Measurements from ENCODE around the gene FAM53A. TPM values are rescaled to one million over a fixed set of nuclear protein-coding genes. Genes with fewer than 3 reads are reported as not detected.

The FAM53A gene
- total and polyA plus RNA-seq, 2 donors: 1.0 to 2.0 TPM

GRCh38 chr4:1656132-1656531, 28.0 kb downstream of the FAM53A start:
- WGBS: 97% methylated on average over 5 of the region's 5 CpGs
- Histone ChIP-seq H3K4me3 (ENCODE audit: low read length in 2 of 2) (no peak overlapping the region), H3K4me1 (ENCODE audit: control insufficient read depth in 2 of 2, insufficient read depth in 2 of 2, low read length in 2 of 2) (no peaks in the 10 kb centered on the region), H3K27ac (ENCODE audit: low read depth in 1 of 2, low read length in 1 of 2) (no peak overlapping the region), H3K36me3 (ENCODE audit: control insufficient read depth in 2 of 2, insufficient read depth in 2 of 2, low read length in 1 of 2) (no peaks in the 10 kb centered on the region), H3K9me3 (ENCODE audit: control insufficient read depth in 2 of 2, insufficient read depth in 1 of 2, low read length in 1 of 2) (peaks cover 0 to 1% of the 10 kb centered on the region in 2 donors), H3K27me3 (ENCODE audit: control insufficient read depth in 2 of 2, insufficient read depth in 1 of 2, low read length in 1 of 2) (no peaks in the 10 kb centered on the region)
- DNase-seq (ENCODE audit: low read depth in 6 of 9, low spot score in 9 of 9): no peak

- Histone ChIP-seq H3K9me3 (ENCODE audit: control insufficient read depth in 2 of 2, insufficient read depth in 1 of 2, low read length in 1 of 2) (peaks cover 0 to 1% of the 10 kb centered on the region in 2 donors), H3K36me3 (ENCODE audit: control insufficient read depth in 2 of 2, insufficient read depth in 2 of 2, low read length in 1 of 2) (no peaks in the 10 kb centered on the region), H3K4me1 (ENCODE audit: control insufficient read depth in 2 of 2, insufficient read depth in 2 of 2, low read length in 2 of 2) (no peaks in the 10 kb centered on the region), H3K27ac (ENCODE audit: low read depth in 1 of 2, low read length in 1 of 2) (no peak overlapping the region), H3K4me3 (ENCODE audit: low read length in 2 of 2) (no peak overlapping the region), H3K27me3 (ENCODE audit: control insufficient read depth in 2 of 2, insufficient read depth in 1 of 2, low read length in 1 of 2) (no peaks in the 10 kb centered on the region)
- 98% methylated on average over 18 of the region's 18 CpGs for WGBS
- no peak for DNase-seq (ENCODE audit: low read depth in 6 of 9, low spot score in 9 of 9)
Observed at GRCh38 chr4:1655676-1656075, 28.4 kb downstream of the FAM53A start.

- no peaks in the 10 kb centered on the region for H3K36me3 ChIP-seq (ENCODE audit: control insufficient read depth in 2 of 2, insufficient read depth in 2 of 2, low read length in 1 of 2)
- peaks cover 0 to 1% of the 10 kb centered on the region in 2 donors for H3K9me3 ChIP-seq (ENCODE audit: control insufficient read depth in 2 of 2, insufficient read depth in 1 of 2, low read length in 1 of 2)
- no peaks in the 10 kb centered on the region for H3K27me3 ChIP-seq (ENCODE audit: control insufficient read depth in 2 of 2, insufficient read depth in 1 of 2, low read length in 1 of 2)
- no peak for DNase-seq (ENCODE audit: low read depth in 6 of 9, low spot score in 9 of 9)
- H3K4me1 ChIP-seq (ENCODE audit: control insufficient read depth in 2 of 2, insufficient read depth in 2 of 2, low read length in 2 of 2): no peaks in the 10 kb centered on the region
- no peak overlapping the region for H3K4me3 ChIP-seq (ENCODE audit: low read length in 2 of 2)
- 97% methylated on average over 47 of the region's 47 CpGs for WGBS
- no peak overlapping the region for H3K27ac ChIP-seq (ENCODE audit: low read depth in 1 of 2, low read length in 1 of 2)
Observed at GRCh38 chr4:1655081-1655480, 29.0 kb downstream of the FAM53A start.

- Histone ChIP-seq H3K27ac (ENCODE audit: low read depth in 1 of 2, low read length in 1 of 2) (no peak overlapping the region), H3K36me3 (ENCODE audit: control insufficient read depth in 2 of 2, insufficient read depth in 2 of 2, low read length in 1 of 2) (no peaks in the 10 kb centered on the region), H3K4me1 (ENCODE audit: control insufficient read depth in 2 of 2, insufficient read depth in 2 of 2, low read length in 2 of 2) (no peaks in the 10 kb centered on the region), H3K9me3 (ENCODE audit: control insufficient read depth in 2 of 2, insufficient read depth in 1 of 2, low read length in 1 of 2) (peaks cover 0 to 1% of the 10 kb centered on the region in 2 donors), H3K4me3 (ENCODE audit: low read length in 2 of 2) (no peak overlapping the region), H3K27me3 (ENCODE audit: control insufficient read depth in 2 of 2, insufficient read depth in 1 of 2, low read length in 1 of 2) (no peaks in the 10 kb centered on the region)
- no peak for DNase-seq (ENCODE audit: low read depth in 6 of 9, low spot score in 9 of 9)
- WGBS: 97% methylated on average over 23 of the region's 23 CpGs
Observed at GRCh38 chr4:1654216-1654955, 29.7 kb downstream of the FAM53A start.

- Histone ChIP-seq H3K4me3 (ENCODE audit: low read length in 2 of 2) (no peak overlapping the region), H3K27me3 (ENCODE audit: control insufficient read depth in 2 of 2, insufficient read depth in 1 of 2, low read length in 1 of 2) (no peaks in the 10 kb centered on the region), H3K36me3 (ENCODE audit: control insufficient read depth in 2 of 2, insufficient read depth in 2 of 2, low read length in 1 of 2) (no peaks in the 10 kb centered on the region), H3K27ac (ENCODE audit: low read depth in 1 of 2, low read length in 1 of 2) (no peak overlapping the region), H3K4me1 (ENCODE audit: control insufficient read depth in 2 of 2, insufficient read depth in 2 of 2, low read length in 2 of 2) (no peaks in the 10 kb centered on the region), H3K9me3 (ENCODE audit: control insufficient read depth in 2 of 2, insufficient read depth in 1 of 2, low read length in 1 of 2) (peaks cover 0 to 1% of the 10 kb centered on the region in 2 donors)
- no peak for DNase-seq (ENCODE audit: low read depth in 6 of 9, low spot score in 9 of 9)
- whole genome bisulfite sequencing: 97% methylated on average over 10 of the region's 10 CpGs
Observed at GRCh38 chr4:1653776-1654175, 30.3 kb downstream of the FAM53A start.

GRCh38 chr4:1652088-1652487, 32.0 kb downstream of the FAM53A start:
- H3K27me3 ChIP-seq (ENCODE audit: control insufficient read depth in 2 of 2, insufficient read depth in 1 of 2, low read length in 1 of 2): no peaks in the 10 kb centered on the region
- no peak overlapping the region for H3K27ac ChIP-seq (ENCODE audit: low read depth in 1 of 2, low read length in 1 of 2)
- DNase-seq (ENCODE audit: low read depth in 6 of 9, low spot score in 9 of 9): no peak
- no peaks in the 10 kb centered on the region for H3K36me3 ChIP-seq (ENCODE audit: control insufficient read depth in 2 of 2, insufficient read depth in 2 of 2, low read length in 1 of 2)
- H3K9me3 ChIP-seq (ENCODE audit: control insufficient read depth in 2 of 2, insufficient read depth in 1 of 2, low read length in 1 of 2): peaks cover 0 to 1% of the 10 kb centered on the region in 2 donors
- H3K4me3 ChIP-seq (ENCODE audit: low read length in 2 of 2): no peak overlapping the region
- 99% methylated on average over 13 of the region's 13 CpGs for WGBS
- H3K4me1 ChIP-seq (ENCODE audit: control insufficient read depth in 2 of 2, insufficient read depth in 2 of 2, low read length in 2 of 2): no peaks in the 10 kb centered on the region

- Histone ChIP-seq H3K36me3 (ENCODE audit: control insufficient read depth in 2 of 2, insufficient read depth in 2 of 2, low read length in 1 of 2) (no peaks in the 10 kb centered on the region), H3K4me1 (ENCODE audit: control insufficient read depth in 2 of 2, insufficient read depth in 2 of 2, low read length in 2 of 2) (no peaks in the 10 kb centered on the region), H3K4me3 (ENCODE audit: low read length in 2 of 2) (no peak overlapping the region), H3K9me3 (ENCODE audit: control insufficient read depth in 2 of 2, insufficient read depth in 1 of 2, low read length in 1 of 2) (peaks cover 0 to 1% of the 10 kb centered on the region in 2 donors), H3K27ac (ENCODE audit: low read depth in 1 of 2, low read length in 1 of 2) (no peak overlapping the region), H3K27me3 (ENCODE audit: control insufficient read depth in 2 of 2, insufficient read depth in 1 of 2, low read length in 1 of 2) (no peaks in the 10 kb centered on the region)
- WGBS: 98% methylated on average over 13 of the region's 13 CpGs
- DNase-seq (ENCODE audit: low read depth in 6 of 9, low spot score in 9 of 9): no peak
Observed at GRCh38 chr4:1651609-1652008, 32.5 kb downstream of the FAM53A start.

GRCh38 chr4:1648962-1649361, 35.2 kb downstream of the FAM53A start:
- no peaks in the 10 kb centered on the region for H3K27me3 ChIP-seq (ENCODE audit: control insufficient read depth in 2 of 2, insufficient read depth in 1 of 2, low read length in 1 of 2)
- 96% methylated on average over 3 of the region's 3 CpGs for WGBS
- peaks cover 1 to 5% of the 10 kb centered on the region in 2 donors for H3K9me3 ChIP-seq (ENCODE audit: control insufficient read depth in 2 of 2, insufficient read depth in 1 of 2, low read length in 1 of 2)
- no peaks in the 10 kb centered on the region for H3K36me3 ChIP-seq (ENCODE audit: control insufficient read depth in 2 of 2, insufficient read depth in 2 of 2, low read length in 1 of 2)
- H3K27ac ChIP-seq (ENCODE audit: low read depth in 1 of 2, low read length in 1 of 2): no peak overlapping the region
- DNase-seq (ENCODE audit: low read depth in 6 of 9, low spot score in 9 of 9): no peak
- H3K4me1 ChIP-seq (ENCODE audit: control insufficient read depth in 2 of 2, insufficient read depth in 2 of 2, low read length in 2 of 2): no peaks in the 10 kb centered on the region
- no peak overlapping the region for H3K4me3 ChIP-seq (ENCODE audit: low read length in 2 of 2)

GRCh38 chr4:1647432-1647831, 36.7 kb downstream of the FAM53A start:
- Histone ChIP-seq H3K27ac (ENCODE audit: low read depth in 1 of 2, low read length in 1 of 2) (no peak overlapping the region), H3K4me3 (ENCODE audit: low read length in 2 of 2) (no peak overlapping the region), H3K4me1 (ENCODE audit: control insufficient read depth in 2 of 2, insufficient read depth in 2 of 2, low read length in 2 of 2) (no peaks in the 10 kb centered on the region), H3K27me3 (ENCODE audit: control insufficient read depth in 2 of 2, insufficient read depth in 1 of 2, low read length in 1 of 2) (no peaks in the 10 kb centered on the region), H3K36me3 (ENCODE audit: control insufficient read depth in 2 of 2, insufficient read depth in 2 of 2, low read length in 1 of 2) (no peaks in the 10 kb centered on the region), H3K9me3 (ENCODE audit: control insufficient read depth in 2 of 2, insufficient read depth in 1 of 2, low read length in 1 of 2) (peaks cover 1 to 5% of the 10 kb centered on the region in 2 donors)
- DNase-seq (ENCODE audit: low read depth in 6 of 9, low spot score in 9 of 9): no peak
- 95% methylated on average over 19 of the region's 19 CpGs for WGBS
